Uterus (tissue), 4 donors: ENCODE data around the gene SH3YL1. TPM values are rescaled to one million over a fixed set of nuclear protein-coding genes. Genes with fewer than 3 reads are reported as not detected.

ENCODE experiments used
- DNase-seq, 2 donors: peaks; one replicate each; pipeline ENCODE4 v3.0.0-alpha.2; 2019 to 2020
- H3K27ac ChIP-seq, 2 donors: fragments of 200-600 bp; sonication (generic); 1 replicate in 1 of 2; 2 replicates in 1 of 2; pipeline ENCODE4 v1.5.1; 2016 to 2018
- H3K27me3 ChIP-seq, 2 donors: fragments of 200-600 bp; sonication (generic); one replicate each; pipeline ENCODE4 v1.5.1; 2018 to 2019; ENCODE audit warnings: control low read depth in 1 of 2
- H3K36me3 ChIP-seq, 2 donors: fragments of 200-600 bp; sonication (generic); one replicate each; pipeline ENCODE4 v1.5.1; 2019; ENCODE audit warnings: control low read depth in 1 of 2
- H3K4me1 ChIP-seq, 2 donors: fragments of 200-600 bp; sonication (generic); one replicate each; pipeline ENCODE4 v1.5.1; 2018 to 2019; ENCODE audit warnings: control low read depth in 1 of 2
- H3K4me3 ChIP-seq, 2 donors: fragments of 200-600 bp; sonication (generic); 1 replicate in 1 of 2; 2 replicates in 1 of 2; pipeline ENCODE4 v1.5.1; 2018 to 2019; ENCODE audit warnings: mild to moderate bottlenecking in 1 of 2
- H3K9me3 ChIP-seq, 2 donors: fragments of 200-600 bp; sonication (generic); one replicate each; pipeline ENCODE4 v1.5.1; 2019; ENCODE audit warnings: control low read depth in 1 of 2
- CTCF ChIP-seq, 4 experiments: fragments of 200-600 bp in 2 of 4; fragments of 450-650 bp in 2 of 4; sonication (generic) in 2 of 4; IDR thresholded peaks; one replicate each; pipeline ENCODE4 v1.5.1; 2016 to 2019; ENCODE audit warnings: antibody characterized with exemption in 4 of 4, mild to moderate bottlenecking in 2 of 4, moderate library complexity in 1 of 4
- POLR2A ChIP-seq, 2 donors: fragments of 450-650 bp; IDR thresholded peaks; one replicate each; pipeline ENCODE4 v1.6.1; 2016; ENCODE audit warnings: antibody characterized with exemption in 2 of 2, mild to moderate bottlenecking in 1 of 2, moderate library complexity in 1 of 2
- intact Hi-C: fragments of 100-400 bp; cut with DNase I; formaldehyde crosslinking; loops from one replicate; pipeline ENCODE4 v1.15.1; 2023; ENCODE audit warnings: low total_unique reads
- total RNA-seq, 4 donors: library from RNA; depleted of rRNA in 3 of 4; stranded (reverse); fragments of >200 nt in 3 of 4; gene quantifications; one replicate each; pipeline versions ENCODE4 v1.1.0 to v1.2.4, GENCODE V29; 2014 to 2023
- donor health status: DM: yes; HTN: yes; CAD: no.

SH3YL1 gene
- total RNA-seq, 4 donors from 2014 or later = 6.9 to 113 (median 55.5) TPM

DNA sequence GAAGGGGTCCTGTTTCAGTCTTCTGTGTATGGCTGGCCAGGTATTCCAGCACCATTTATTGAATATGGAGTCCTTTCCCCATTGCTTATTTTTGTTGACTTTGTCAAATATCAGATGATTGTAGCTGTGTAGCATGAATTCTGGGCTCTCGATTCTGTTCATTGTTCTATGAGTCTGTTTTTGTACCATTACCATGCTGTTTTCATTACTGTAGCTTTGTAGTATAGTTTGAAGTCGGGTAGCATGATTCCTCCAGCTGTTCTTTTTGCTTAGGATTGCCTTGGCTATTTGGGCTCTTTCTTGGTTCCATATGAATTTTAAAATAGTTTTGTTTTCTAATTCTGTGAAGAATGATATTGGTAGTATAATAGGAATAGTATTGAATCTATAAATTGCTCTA is 6.0 kb downstream of the SH3YL1 start:
- Histone ChIP-seq H3K9me3 (no peaks in the 10 kb centered on the region), H3K27me3 (no peaks in the 10 kb centered on the region), H3K36me3 (no peaks in the 10 kb centered on the region), H3K4me3 (no peak overlapping the region), H3K27ac (no peak overlapping the region), H3K4me1 (no peaks in the 10 kb centered on the region)
- DNase-seq = no peak
- TF ChIP-seq POLR2A (IDR thresholded peaks at IDR 0.05) = no peak
- TF ChIP-seq CTCF (IDR thresholded peaks at IDR 0.05) = no peak
- intact Hi-C loops = no loop called here

- Histone ChIP-seq H3K36me3 (no peaks in the 10 kb centered on the region), H3K27ac (no peak overlapping the region), H3K27me3 (no peaks in the 10 kb centered on the region), H3K4me1 (no peaks in the 10 kb centered on the region), H3K9me3 (no peaks in the 10 kb centered on the region), H3K4me3 (no peak overlapping the region)
- DNase-seq = no peak
- intact Hi-C loops = no loop called here
- no peak for TF ChIP-seq POLR2A (IDR thresholded peaks at IDR 0.05)
Observed at GRCh38 chr2:257429-257828, 6.4 kb downstream of the SH3YL1 start.

GRCh38 chr2:256094-256493 is 7.7 kb downstream of the SH3YL1 start:
- Histone ChIP-seq H3K4me3 (no peak overlapping the region), H3K36me3 (no peaks in the 10 kb centered on the region), H3K27me3 (no peaks in the 10 kb centered on the region), H3K27ac (no peak overlapping the region), H3K4me1 (no peaks in the 10 kb centered on the region), H3K9me3 (no peaks in the 10 kb centered on the region)
- intact Hi-C loops = no loop called here
- DNase-seq = no peak
- no peak for TF ChIP-seq POLR2A (IDR thresholded peaks at IDR 0.05)

DNA sequence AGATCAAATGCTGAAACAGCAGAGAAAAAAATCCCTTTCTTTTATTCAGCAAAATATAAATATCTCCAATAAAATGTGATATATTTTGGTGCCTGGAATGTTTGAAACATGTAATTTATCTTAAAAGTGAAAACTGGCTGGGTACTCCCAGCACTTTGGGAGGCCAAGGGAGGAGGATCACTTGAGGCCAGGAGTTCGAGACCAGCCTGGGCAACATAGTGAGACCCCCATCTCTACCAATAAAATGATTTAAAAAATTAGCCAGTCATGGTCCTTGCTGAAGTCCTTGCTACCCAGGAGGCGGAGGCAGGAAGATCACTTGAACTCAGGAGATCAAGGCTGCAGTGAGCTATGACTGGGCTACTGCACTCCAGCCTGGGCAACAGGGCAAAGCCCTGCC is 8.6 kb downstream of the SH3YL1 start:
- no peaks in the 10 kb centered on the region for H3K4me1 ChIP-seq
- no peaks in the 10 kb centered on the region for H3K9me3 ChIP-seq
- H3K27me3 ChIP-seq = no peaks in the 10 kb centered on the region
- H3K4me3 ChIP-seq = no peak overlapping the region
- no peaks in the 10 kb centered on the region for H3K36me3 ChIP-seq
- no peak for DNase-seq
- no peak overlapping the region for H3K27ac ChIP-seq
- intact Hi-C loops = no loop called here
- TF ChIP-seq POLR2A (IDR thresholded peaks at IDR 0.05) = no peak
- no peak for TF ChIP-seq CTCF (IDR thresholded peaks at IDR 0.05)

DNA sequence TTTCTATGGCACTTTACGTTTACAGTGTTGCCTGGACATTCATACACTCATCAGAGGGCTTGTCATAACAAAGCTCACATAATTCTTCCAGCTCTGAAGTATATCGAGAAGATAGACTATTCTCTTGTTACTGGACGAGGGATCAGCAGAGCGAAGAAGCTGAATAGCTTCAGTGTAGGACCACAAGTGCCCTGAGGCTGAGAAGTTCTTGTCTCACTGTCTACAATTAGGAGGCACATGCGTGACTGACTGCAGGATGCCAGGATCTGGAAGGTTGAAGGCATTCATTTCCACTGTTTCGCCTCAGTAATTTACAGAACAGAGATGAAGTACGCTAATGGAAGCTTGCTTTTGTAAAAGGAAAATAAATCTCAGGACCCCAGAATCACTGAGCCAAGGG is 9.6 kb downstream of the SH3YL1 start:
- intact Hi-C loops = no loop called here
- TF ChIP-seq CTCF (IDR thresholded peaks at IDR 0.05) (no peak), POLR2A (IDR thresholded peaks at IDR 0.05) (no peak)
- no peak overlapping the region for H3K4me3 ChIP-seq
- H3K4me1 ChIP-seq = no peaks in the 10 kb centered on the region
- H3K36me3 ChIP-seq = no peaks in the 10 kb centered on the region
- no peak for DNase-seq
- H3K27ac ChIP-seq = no peak overlapping the region
- H3K9me3 ChIP-seq = no peaks in the 10 kb centered on the region
- no peaks in the 10 kb centered on the region for H3K27me3 ChIP-seq

- Histone ChIP-seq H3K27me3 (no peaks in the 10 kb centered on the region), H3K4me1 (no peaks in the 10 kb centered on the region), H3K27ac (no peak overlapping the region), H3K4me3 (no peak overlapping the region), H3K36me3 (no peaks in the 10 kb centered on the region), H3K9me3 (no peaks in the 10 kb centered on the region)
- TF ChIP-seq CTCF (IDR thresholded peaks at IDR 0.05) (no peak), POLR2A (IDR thresholded peaks at IDR 0.05) (no peak)
- DNase-seq = no peak
- intact Hi-C loops = no loop called here
Observed at GRCh38 chr2:253202-253638, 10.6 kb downstream of the SH3YL1 start.
